ENCODE data around the gene CHRNA1. TPM values are rescaled to one million over a fixed set of nuclear protein-coding genes. Genes with fewer than 3 reads are reported as not detected.

CHRNA1 gene
- total RNA-seq, 1 experiment from 2014 or later: not detected

DNA sequence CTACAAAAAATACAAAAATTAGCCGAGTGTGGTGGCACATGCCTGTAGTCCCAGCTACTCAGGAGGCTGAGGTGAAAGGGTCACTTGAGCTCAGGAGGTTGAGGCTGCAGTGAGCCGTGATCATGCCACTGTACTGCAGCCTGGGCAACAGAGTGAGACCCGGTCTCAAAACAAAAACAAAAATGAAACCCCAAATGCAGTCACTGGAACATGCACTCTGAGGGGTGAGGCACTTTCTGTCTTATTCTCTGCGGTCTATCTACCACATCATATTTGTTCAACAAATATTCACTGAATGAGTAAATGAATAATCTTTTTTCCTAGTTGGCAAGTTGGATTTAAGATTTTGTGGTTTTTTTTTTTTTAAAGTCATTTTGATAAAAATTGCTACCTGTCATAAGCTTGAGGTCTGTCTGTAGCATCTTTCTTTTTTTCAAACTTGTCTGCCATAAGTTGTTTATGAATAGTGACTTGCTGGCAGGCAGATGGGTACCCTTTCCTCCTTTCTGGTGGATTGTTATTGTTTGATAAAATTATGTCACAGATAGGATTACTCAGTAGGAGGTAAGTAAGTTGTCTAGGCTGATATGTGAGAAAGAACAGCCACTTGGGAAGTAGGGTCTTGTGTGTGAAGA lies 11.8 kb downstream of the CHRNA1 start:
- Histone ChIP-seq H3K9me2 (ENCODE audit: insufficient read depth) (no peaks in the 10 kb centered on the region), H3K4me3 (no peak overlapping the region), H3K4me1 (replicated peaks; ENCODE audit: insufficient read depth) (peaks cover 8% of the 10 kb centered on the region), H4K20me1 (ENCODE audit: insufficient read depth) (no peaks in the 10 kb centered on the region), H3K4me2 (no peak overlapping the region), H3K27ac (no peak overlapping the region), H3F3A (ENCODE audit: insufficient read depth, low read depth) (no peaks in the 10 kb centered on the region), H3K9me3 (ENCODE audit: insufficient read depth, low read depth) (no peaks in the 10 kb centered on the region), H3K79me2 (ENCODE audit: low read depth) (no peaks in the 10 kb centered on the region), H3K27me3 (ENCODE audit: insufficient read depth, low read depth) (no peaks in the 10 kb centered on the region), H2AFZ (no peak overlapping the region), H3K36me3 (ENCODE audit: low read depth) (no peaks in the 10 kb centered on the region)
- ChIA-PET POLR2A (ENCODE audit: unreplicated experiment) (no interaction called here), CTCF (no interaction called here)
- no peak for DNase-seq
- TF ChIP-seq, protein P1, sequence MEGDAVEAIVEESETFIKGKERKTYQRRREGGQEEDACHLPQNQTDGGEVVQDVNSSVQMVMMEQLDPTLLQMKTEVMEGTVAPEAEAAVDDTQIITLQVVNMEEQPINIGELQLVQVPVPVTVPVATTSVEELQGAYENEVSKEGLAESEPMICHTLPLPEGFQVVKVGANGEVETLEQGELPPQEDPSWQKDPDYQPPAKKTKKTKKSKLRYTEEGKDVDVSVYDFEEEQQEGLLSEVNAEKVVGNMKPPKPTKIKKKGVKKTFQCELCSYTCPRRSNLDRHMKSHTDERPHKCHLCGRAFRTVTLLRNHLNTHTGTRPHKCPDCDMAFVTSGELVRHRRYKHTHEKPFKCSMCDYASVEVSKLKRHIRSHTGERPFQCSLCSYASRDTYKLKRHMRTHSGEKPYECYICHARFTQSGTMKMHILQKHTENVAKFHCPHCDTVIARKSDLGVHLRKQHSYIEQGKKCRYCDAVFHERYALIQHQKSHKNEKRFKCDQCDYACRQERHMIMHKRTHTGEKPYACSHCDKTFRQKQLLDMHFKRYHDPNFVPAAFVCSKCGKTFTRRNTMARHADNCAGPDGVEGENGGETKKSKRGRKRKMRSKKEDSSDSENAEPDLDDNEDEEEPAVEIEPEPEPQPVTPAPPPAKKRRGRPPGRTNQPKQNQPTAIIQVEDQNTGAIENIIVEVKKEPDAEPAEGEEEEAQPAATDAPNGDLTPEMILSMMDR (conservative IDR thresholded peaks at IDR 0.05): no peak
- no peak for TF ChIP-seq EZH2 (IDR thresholded peaks at IDR 0.05; ENCODE audit: low read depth)
- intact Hi-C loops (cut with micrococcal nuclease; ENCODE audit: unreplicated experiment): no loop called here
- no TSS peak for BruUV-seq (replicated peaks)

DNA sequence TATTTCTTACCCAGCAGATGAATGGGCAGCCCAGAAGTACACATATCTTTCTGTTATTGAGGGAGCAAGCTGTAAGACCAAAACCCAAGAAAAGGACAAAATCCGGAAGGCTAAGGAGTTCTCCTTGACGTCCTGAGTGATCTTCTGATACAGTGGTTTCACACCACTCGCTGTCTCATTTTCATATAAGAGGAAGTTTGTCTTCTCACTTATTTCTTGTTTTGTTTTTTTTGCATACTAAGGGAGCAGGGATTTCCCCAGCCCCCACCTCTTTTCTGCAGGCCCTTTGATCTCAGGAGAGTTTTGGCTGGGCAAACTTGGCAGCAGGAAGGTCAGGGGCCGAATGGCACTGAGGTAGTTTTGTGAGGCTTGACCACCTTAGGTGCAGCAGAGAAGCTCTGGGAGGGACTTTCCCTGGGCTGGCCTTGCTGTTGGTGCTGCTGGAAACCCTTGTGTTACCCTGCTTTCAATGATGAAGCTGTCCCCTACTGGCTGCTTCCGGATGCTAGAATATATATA lies 13.3 kb downstream of the CHRNA1 start:
- intact Hi-C loops (cut with micrococcal nuclease; ENCODE audit: unreplicated experiment): no loop called here
- H3K4me1 ChIP-seq (replicated peaks; ENCODE audit: insufficient read depth): peaks cover 8% of the 10 kb centered on the region
- BruUV-seq (replicated peaks): no TSS peak
- POLR2A ChIA-PET (ENCODE audit: unreplicated experiment): no interaction called here
- CTCF ChIA-PET: no interaction called here
- no peaks in the 10 kb centered on the region for H4K20me1 ChIP-seq (ENCODE audit: insufficient read depth)
- H2AFZ ChIP-seq: no peak overlapping the region
- no peak for DNase-seq
- no peak overlapping the region for H3K4me2 ChIP-seq
- H3K9me2 ChIP-seq (ENCODE audit: insufficient read depth): no peaks in the 10 kb centered on the region
- no peak overlapping the region for H3K27ac ChIP-seq
- H3K36me3 ChIP-seq (ENCODE audit: low read depth): no peaks in the 10 kb centered on the region
- no peaks in the 10 kb centered on the region for H3F3A ChIP-seq (ENCODE audit: insufficient read depth, low read depth)
- TF ChIP-seq, protein P1 (conservative IDR thresholded peaks at IDR 0.05): no peak
- no peaks in the 10 kb centered on the region for H3K27me3 ChIP-seq (ENCODE audit: insufficient read depth, low read depth)
- H3K4me3 ChIP-seq: no peak overlapping the region
- no peaks in the 10 kb centered on the region for H3K79me2 ChIP-seq (ENCODE audit: low read depth)
- no peaks in the 10 kb centered on the region for H3K9me3 ChIP-seq (ENCODE audit: insufficient read depth, low read depth)

DNA sequence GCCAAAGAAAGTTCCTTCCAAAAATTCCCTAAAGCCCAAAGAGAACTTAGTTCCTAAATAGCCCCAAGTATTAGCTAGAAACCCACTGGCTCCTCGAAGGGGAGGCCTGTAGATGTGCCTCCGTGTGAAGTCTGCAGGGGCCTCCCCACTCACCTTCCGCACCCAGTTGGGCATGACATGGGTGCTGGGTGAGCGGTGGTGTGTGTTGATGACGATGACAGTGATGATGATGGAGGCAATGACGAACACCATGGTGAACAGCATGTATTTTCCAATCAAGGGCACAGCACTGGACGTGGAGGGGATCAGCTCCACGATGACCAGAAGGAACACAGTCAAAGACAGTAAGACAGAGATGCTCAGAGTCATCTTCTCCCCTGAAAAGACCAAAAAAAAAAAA lies 14.5 kb downstream of the CHRNA1 start:
- no peaks in the 10 kb centered on the region for H3K9me3 ChIP-seq (ENCODE audit: insufficient read depth, low read depth)
- no peaks in the 10 kb centered on the region for H4K20me1 ChIP-seq (ENCODE audit: insufficient read depth)
- TF ChIP-seq EZH2 (IDR thresholded peaks at IDR 0.05; ENCODE audit: low read depth): no peak
- TF ChIP-seq, protein P1 (conservative IDR thresholded peaks at IDR 0.05): no peak
- no peaks in the 10 kb centered on the region for H3F3A ChIP-seq (ENCODE audit: insufficient read depth, low read depth)
- H3K79me2 ChIP-seq (ENCODE audit: low read depth): no peaks in the 10 kb centered on the region
- H3K4me1 ChIP-seq (replicated peaks; ENCODE audit: insufficient read depth): peaks cover 8% of the 10 kb centered on the region
- no peaks in the 10 kb centered on the region for H3K36me3 ChIP-seq (ENCODE audit: low read depth)
- H2AFZ ChIP-seq: no peak overlapping the region
- BruUV-seq (replicated peaks): TSS peak; percentile 23
- H3K9me2 ChIP-seq (ENCODE audit: insufficient read depth): no peaks in the 10 kb centered on the region
- ChIA-PET CTCF (interaction anchor here (0.5 to 1.2 kb wide), 8 partner anchors 14 to 615 kb away, joined by 3 to 8 read pairs (median 4); partner anchors contain the start of gene CHRNA1), POLR2A (ENCODE audit: unreplicated experiment) (no interaction called here)
- H3K27ac ChIP-seq: no peak overlapping the region
- no peak overlapping the region for H3K4me3 ChIP-seq
- no peaks in the 10 kb centered on the region for H3K27me3 ChIP-seq (ENCODE audit: insufficient read depth, low read depth)
- no peak overlapping the region for H3K4me2 ChIP-seq
- DNase-seq: no peak
- intact Hi-C loops (cut with micrococcal nuclease; ENCODE audit: unreplicated experiment): loop anchor here (1.0 to 10.0 kb wide), 9 partner anchors 22 to 1337 kb away; partner anchors contain the start of gene ATF2

All from PC-9 (cell line).